T-cell (primary cell): Measurements from ENCODE around the gene EYA2. TPM values are rescaled to one million over a fixed set of nuclear protein-coding genes. Genes with fewer than 3 reads are reported as not detected.

Source experiments
- ATAC-seq, 4 experiments: fragments of 200-7000 bp in 3 of 4; fragments of 150-1000 bp in 1 of 4; cut with Tn5 transposase; replicated peaks in 1 of 4; 1 replicate in 3 of 4; 2 replicates in 1 of 4; pipeline ENCODE4 v1.10.0; 2021; ENCODE audit warnings: moderate library complexity in 3 of 4, mild to moderate bottlenecking in 2 of 4, moderate number of reproducible peaks in 1 of 4
- CTCF ChIA-PET, 2 donors: fragments of 300-600 bp; sonication (Branson Sonifier 250); formaldehyde crosslinking; loops; one replicate each; lab custom pipeline; 2022; ENCODE audit warnings: antibody characterized with exemption in 2 of 2; lab: Charles Lee
- POLR2A ChIA-PET, 2 donors: fragments of 300-600 bp; sonication (Branson Sonifier 250); formaldehyde crosslinking; loops; one replicate each; lab custom pipeline; 2022; ENCODE audit warnings: antibody characterized with exemption in 2 of 2; lab: Charles Lee
- DNase-seq, 35 experiments: peaks; one replicate each; pipeline versions ENCODE4 v3.0.0 to v3.0.0-alpha.2; 2013 to 2023
- H3K27ac ChIP-seq: one replicate; pipeline ENCODE4 v1.5.1; 2013; ENCODE audit warnings: low read length
- H3K27me3 ChIP-seq, 2 experiments: replicated peaks in 1 of 2; 1 replicate in 1 of 2; 2 replicates in 1 of 2; pipeline versions ENCODE4 v1.6.1 to v1.7.0; 2013; ENCODE audit warnings: low read length in 1 of 2, mixed read lengths in 1 of 2; ENCODE audit not compliant: control insufficient read depth in 2 of 2, insufficient read depth in 2 of 2; ENCODE audit errors: extremely low read depth in 1 of 2
- H3K36me3 ChIP-seq, 2 donors: 1 replicate in 1 of 2; 2 replicates in 1 of 2; pipeline versions ENCODE4 v1.6.1 to v1.7.0; 2013; ENCODE audit warnings: low read length in 1 of 2; ENCODE audit not compliant: control insufficient read depth in 2 of 2, insufficient read depth in 1 of 2; ENCODE audit errors: extremely low read depth in 1 of 2
- H3K4me1 ChIP-seq, 2 experiments: 1 replicate in 1 of 2; 2 replicates in 1 of 2; pipeline versions ENCODE4 v1.6.1 to v1.7.0; 2013; ENCODE audit warnings: low read length in 2 of 2, mixed read lengths in 1 of 2; ENCODE audit not compliant: insufficient read depth in 2 of 2, control insufficient read depth in 1 of 2; ENCODE audit errors: extremely low read depth in 1 of 2
- H3K4me3 ChIP-seq, 2 donors: 1 replicate in 1 of 2; 2 replicates in 1 of 2; pipeline versions ENCODE4 v1.5.1 to v1.7.0; 2013; ENCODE audit warnings: mild to moderate bottlenecking in 2 of 2, low read length in 1 of 2, moderate library complexity in 1 of 2; ENCODE audit not compliant: control insufficient read depth in 1 of 2; ENCODE audit errors: extremely low read depth in 1 of 2
- H3K9me3 ChIP-seq: 2 replicates; pipeline ENCODE4 v1.7.0; 2013
- H3K27ac Mint-ChIP-seq, 2 donors: one replicate each; pipeline ENCODE4 v1.8.0; 2020 to 2021; ENCODE audit warnings: mild to moderate bottlenecking in 2 of 2, mixed read lengths in 2 of 2
- H3K27me3 Mint-ChIP-seq, 2 donors: one replicate each; pipeline ENCODE4 v1.8.0; 2021 to 2022; ENCODE audit warnings: mixed read lengths in 2 of 2
- H3K36me3 Mint-ChIP-seq: one replicate; pipeline ENCODE4 v1.8.0; 2021; ENCODE audit warnings: mixed read lengths
- H3K4me1 Mint-ChIP-seq, 3 donors: one replicate each; pipeline ENCODE4 v1.8.0; 2020 to 2022; ENCODE audit warnings: mixed read lengths in 3 of 3, mild to moderate bottlenecking in 1 of 3
- H3K4me3 Mint-ChIP-seq, 3 donors: one replicate each; pipeline ENCODE4 v1.8.0; 2020 to 2022; ENCODE audit warnings: mild to moderate bottlenecking in 3 of 3, mixed read lengths in 3 of 3, moderate library complexity in 3 of 3
- H3K9me3 Mint-ChIP-seq, 3 donors: one replicate each; pipeline ENCODE4 v1.8.0; 2020 to 2022; ENCODE audit warnings: mixed read lengths in 3 of 3
- WGBS: methylation state at CpG from one replicate; pipeline ENCODE4 v1.1.5; 2013; ENCODE audit warnings: missing lambda C conversion rate; ENCODE audit not compliant: insufficient coverage; 5-methylcytosine and 5-hydroxymethylcytosine counted together
- total RNA-seq, 35 experiments: library from RNA in 6 of 35; stranded (reverse) in 6 of 35; fragments of 120-200 nt in 1 of 35; gene quantifications; one replicate each; pipeline versions ENCODE4 v1.2.1 to v1.2.4 and lab custom pipeline; 2013 to 2026

Gene EYA2
- total RNA-seq, 5 donors from 2014 or later (not counting 1 experiment from before 2014, with no cell fraction given): not detected

DNA sequence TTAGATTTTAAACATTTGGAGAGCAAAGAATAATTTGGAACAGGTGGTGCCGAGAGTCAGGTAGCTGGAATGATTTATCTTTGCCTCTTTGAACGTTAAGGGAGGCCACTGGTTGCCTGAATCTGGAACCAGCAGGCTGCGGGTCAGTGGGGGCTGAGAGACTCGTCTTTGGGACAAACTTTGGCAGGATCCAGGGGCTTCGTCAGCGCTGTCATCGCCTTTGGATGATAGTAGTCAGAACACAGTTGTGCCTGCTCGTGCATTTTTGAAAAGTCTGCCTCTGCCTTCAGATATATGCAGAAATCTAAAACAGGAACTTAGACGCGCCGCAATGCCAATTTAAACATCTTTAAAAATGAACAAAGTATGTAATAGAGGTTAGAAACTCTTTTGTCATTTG lies 5.0 kb downstream of the EYA2 start:
- DNase-seq: no peak
- H3K4me3 Mint-ChIP-seq: no peak overlapping the region
- peaks cover 23 to 38% of the 10 kb centered on the region in 2 donors for H3K27me3 Mint-ChIP-seq
- POLR2A ChIA-PET: no interaction called here
- Histone ChIP-seq H3K27me3 (peaks cover 13 to 14% of the 10 kb centered on the region in 2 experiments), H3K4me3 (no peak overlapping the region), H3K27ac (no peak overlapping the region), H3K36me3 (no peaks in the 10 kb centered on the region), H3K9me3 (no peaks in the 10 kb centered on the region), H3K4me1 (no peaks in the 10 kb centered on the region)
- no peaks in the 10 kb centered on the region for H3K4me1 Mint-ChIP-seq
- CTCF ChIA-PET: no interaction called here
- no peak for ATAC-seq
- no peaks in the 10 kb centered on the region for H3K36me3 Mint-ChIP-seq
- H3K9me3 Mint-ChIP-seq: no peaks in the 10 kb centered on the region
- no peak overlapping the region for H3K27ac Mint-ChIP-seq
- 38% methylated on average over 2 of the region's 11 CpGs for WGBS

DNA sequence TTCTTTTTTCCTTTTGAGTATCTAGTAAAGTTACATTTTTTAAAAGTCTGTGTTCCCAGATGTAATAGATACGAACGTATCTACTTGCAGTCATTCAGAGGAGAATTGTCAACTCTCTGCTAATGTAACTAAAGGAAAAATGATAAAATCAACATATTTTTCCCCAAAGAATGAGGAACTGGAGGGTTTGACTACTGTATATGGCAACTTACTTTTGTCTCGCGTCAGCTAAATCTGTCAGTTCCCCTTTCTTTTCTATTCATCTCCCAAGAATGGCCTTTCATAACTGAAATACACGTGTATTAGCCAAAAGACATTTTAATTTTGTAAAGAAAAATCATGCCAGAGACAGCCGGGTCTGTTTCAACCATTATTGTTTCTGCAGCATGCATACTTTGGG lies 5.4 kb downstream of the EYA2 start:
- H3K9me3 ChIP-seq: no peaks in the 10 kb centered on the region
- no peak overlapping the region for H3K4me3 ChIP-seq
- H3K36me3 ChIP-seq: no peaks in the 10 kb centered on the region
- Mint-ChIP-seq H3K9me3 (no peaks in the 10 kb centered on the region), H3K4me1 (no peaks in the 10 kb centered on the region), H3K36me3 (no peaks in the 10 kb centered on the region), H3K4me3 (no peak overlapping the region), H3K27me3 (peaks cover 23 to 37% of the 10 kb centered on the region in 2 donors), H3K27ac (no peak overlapping the region)
- no peak overlapping the region for H3K27ac ChIP-seq
- POLR2A ChIA-PET: no interaction called here
- no CpG with 5 or more reads among the region's 6 CpGs for WGBS
- peaks cover 11 to 13% of the 10 kb centered on the region in 2 experiments for H3K27me3 ChIP-seq
- no peaks in the 10 kb centered on the region for H3K4me1 ChIP-seq
- CTCF ChIA-PET: no interaction called here
- no peak for ATAC-seq
- no peak for DNase-seq

DNA sequence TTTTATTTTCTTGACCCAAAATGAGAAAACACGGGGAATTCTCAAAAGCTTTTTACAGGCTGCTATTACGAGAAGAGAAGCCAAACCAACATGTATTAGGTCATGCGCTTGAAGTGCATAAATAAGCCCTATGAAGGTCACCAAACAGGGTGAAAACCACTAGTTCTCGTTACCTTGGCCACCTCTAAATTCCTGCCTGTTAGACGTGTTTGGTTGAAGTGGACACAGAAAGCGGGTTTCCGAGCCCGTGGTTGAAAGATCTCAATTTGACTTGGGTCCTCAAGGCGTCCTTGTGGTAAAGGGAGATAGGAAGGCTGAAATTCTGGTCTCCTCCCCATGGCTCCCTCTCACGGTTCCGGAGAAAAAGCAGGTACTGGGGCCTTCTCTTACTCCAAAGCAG lies 6.2 kb downstream of the EYA2 start:
- Histone ChIP-seq H3K36me3 (no peaks in the 10 kb centered on the region), H3K27ac (no peak overlapping the region), H3K4me1 (no peaks in the 10 kb centered on the region), H3K27me3 (peaks cover 4 to 10% of the 10 kb centered on the region in 2 experiments), H3K9me3 (no peaks in the 10 kb centered on the region), H3K4me3 (no peak overlapping the region)
- CTCF ChIA-PET: no interaction called here
- H3K9me3 Mint-ChIP-seq: no peaks in the 10 kb centered on the region
- no peaks in the 10 kb centered on the region for H3K36me3 Mint-ChIP-seq
- H3K4me3 Mint-ChIP-seq: no peak overlapping the region
- 71% methylated on average over 6 of the region's 11 CpGs for WGBS
- ATAC-seq (no peak), DNase-seq (no peak)
- peaks cover 22 to 30% of the 10 kb centered on the region in 2 donors for H3K27me3 Mint-ChIP-seq
- H3K27ac Mint-ChIP-seq: no peak overlapping the region
- POLR2A ChIA-PET: no interaction called here
- H3K4me1 Mint-ChIP-seq: no peaks in the 10 kb centered on the region

DNA sequence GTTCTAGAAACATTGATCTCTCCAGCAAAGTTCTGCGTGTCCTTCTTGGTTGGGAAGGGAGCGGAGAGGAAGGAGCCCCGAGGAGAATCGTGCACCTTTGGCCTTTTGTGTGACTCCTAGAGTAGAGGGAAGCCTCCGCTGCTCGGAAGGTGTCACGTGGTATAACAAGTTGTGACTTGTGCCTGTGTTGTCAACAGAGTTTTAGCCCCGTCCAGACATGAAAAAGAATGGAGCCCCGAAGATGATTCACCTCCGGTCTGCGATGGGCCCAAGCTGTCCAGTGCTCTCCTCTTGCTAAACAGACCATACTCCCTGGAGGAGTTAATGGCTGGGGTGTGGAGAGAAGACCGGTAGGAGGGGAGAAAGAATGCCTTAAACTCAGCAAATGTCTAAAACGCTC lies 7.0 kb downstream of the EYA2 start:
- no peak for DNase-seq
- Mint-ChIP-seq H3K4me1 (no peaks in the 10 kb centered on the region), H3K9me3 (no peaks in the 10 kb centered on the region), H3K27me3 (peaks cover 17 to 24% of the 10 kb centered on the region in 2 donors), H3K27ac (no peak overlapping the region), H3K4me3 (no peak overlapping the region), H3K36me3 (no peaks in the 10 kb centered on the region)
- no peaks in the 10 kb centered on the region for H3K36me3 ChIP-seq
- H3K27me3 ChIP-seq: peaks cover 4 to 7% of the 10 kb centered on the region in 2 experiments
- ChIA-PET CTCF (no interaction called here), POLR2A (no interaction called here)
- H3K27ac ChIP-seq: no peak overlapping the region
- no peaks in the 10 kb centered on the region for H3K4me1 ChIP-seq
- no peaks in the 10 kb centered on the region for H3K9me3 ChIP-seq
- 75% methylated on average over 8 of the region's 13 CpGs for WGBS
- no peak for ATAC-seq
- H3K4me3 ChIP-seq: no peak overlapping the region

DNA sequence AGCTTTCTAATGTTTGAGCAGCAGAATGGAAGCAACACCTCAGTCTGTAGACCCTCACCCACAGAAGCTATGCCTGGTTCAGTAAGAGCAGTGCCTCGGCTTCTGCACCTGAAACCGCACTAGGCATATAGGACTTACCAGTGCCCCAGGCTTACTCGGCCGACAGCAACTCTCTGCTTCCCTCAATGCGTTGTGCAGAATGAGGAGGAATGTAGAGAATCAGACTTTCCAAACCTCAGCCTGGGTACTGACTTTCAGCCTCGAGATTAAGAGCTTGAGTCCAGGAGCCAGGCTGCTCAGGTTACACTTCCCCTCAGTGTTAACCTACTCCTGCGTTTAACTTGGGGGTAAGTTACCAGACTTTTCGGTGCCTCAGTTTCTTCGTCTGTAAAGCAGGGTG lies 8.6 kb downstream of the EYA2 start:
- Histone ChIP-seq H3K4me3 (no peak overlapping the region), H3K36me3 (no peaks in the 10 kb centered on the region), H3K4me1 (no peaks in the 10 kb centered on the region), H3K27ac (no peak overlapping the region), H3K9me3 (no peaks in the 10 kb centered on the region), H3K27me3 (peaks cover 0 to 4% of the 10 kb centered on the region in 2 experiments)
- H3K4me3 Mint-ChIP-seq: no peak overlapping the region
- H3K27ac Mint-ChIP-seq: no peak overlapping the region
- POLR2A ChIA-PET: no interaction called here
- DNase-seq (no peak), ATAC-seq (no peak)
- peaks cover 4 to 12% of the 10 kb centered on the region in 2 donors for H3K27me3 Mint-ChIP-seq
- H3K9me3 Mint-ChIP-seq: no peaks in the 10 kb centered on the region
- H3K4me1 Mint-ChIP-seq: no peaks in the 10 kb centered on the region
- 60% methylated on average over 1 of the region's 9 CpGs for WGBS
- H3K36me3 Mint-ChIP-seq: no peaks in the 10 kb centered on the region
- CTCF ChIA-PET: no interaction called here

DNA sequence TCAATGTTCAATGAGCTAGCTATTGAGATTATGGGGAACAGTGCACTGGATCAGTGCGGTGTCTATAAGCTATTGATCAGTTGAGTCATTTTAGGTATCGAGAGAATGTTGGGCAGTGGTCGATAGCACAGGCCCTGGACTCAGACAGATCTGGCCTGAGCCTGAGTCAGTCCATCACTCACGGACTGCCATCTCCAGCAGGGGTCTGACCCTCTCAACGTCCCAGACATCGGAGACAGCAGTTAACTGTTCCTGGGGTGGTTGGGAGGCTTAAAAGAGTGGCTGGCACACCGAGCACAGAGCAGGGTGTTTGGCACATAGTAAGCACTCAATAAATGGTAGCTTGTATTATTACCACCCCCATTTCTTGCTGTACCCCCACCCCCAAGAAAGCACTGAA lies 9.3 kb downstream of the EYA2 start:
- peaks cover 0 to 4% of the 10 kb centered on the region in 2 experiments for H3K27me3 ChIP-seq
- Mint-ChIP-seq H3K27ac (no peak overlapping the region), H3K36me3 (no peaks in the 10 kb centered on the region), H3K9me3 (no peaks in the 10 kb centered on the region), H3K4me1 (no peaks in the 10 kb centered on the region), H3K27me3 (peaks cover 1 to 7% of the 10 kb centered on the region in 2 donors), H3K4me3 (no peak overlapping the region)
- H3K36me3 ChIP-seq: no peaks in the 10 kb centered on the region
- no peak for ATAC-seq
- no peaks in the 10 kb centered on the region for H3K9me3 ChIP-seq
- no peak overlapping the region for H3K27ac ChIP-seq
- WGBS: 79% methylated on average over 4 of the region's 7 CpGs
- no peak for DNase-seq
- H3K4me1 ChIP-seq: no peaks in the 10 kb centered on the region
- ChIA-PET POLR2A (no interaction called here), CTCF (interaction anchor here in 1 of 2 donors (0.6 kb wide), 1 partner anchor 66 kb away, joined by 5 read pairs; no protein-coding TSS in a partner anchor)
- no peak overlapping the region for H3K4me3 ChIP-seq
